ENCODE results near the gene SIL1.
A peak's percentile ranks its signal among the peaks of the same experiment; 100 is the strongest.

Gene SIL1

DNA sequence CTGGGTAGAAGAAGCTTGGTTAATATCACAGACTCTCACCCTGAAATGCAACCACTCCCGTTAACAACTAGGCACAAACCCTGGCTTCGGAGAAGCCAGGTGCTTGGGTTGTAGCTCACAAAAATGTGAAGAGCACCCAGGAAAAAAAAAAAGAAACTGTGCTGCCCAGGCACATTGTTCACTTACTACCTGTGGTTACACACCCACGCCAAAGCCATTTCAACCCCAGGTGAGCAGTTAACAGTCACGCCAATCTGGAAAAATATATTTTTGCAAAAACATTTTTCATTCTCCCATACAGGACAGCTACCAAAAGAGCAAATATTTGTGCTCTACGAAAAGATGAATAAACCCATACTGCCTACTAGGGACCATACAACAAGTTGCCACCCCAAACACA is 49.2 kb downstream of the SIL1 start:
- no peak for DNase-seq (ENCODE audit: low read depth)
- TF ChIP-seq, protein P1, sequence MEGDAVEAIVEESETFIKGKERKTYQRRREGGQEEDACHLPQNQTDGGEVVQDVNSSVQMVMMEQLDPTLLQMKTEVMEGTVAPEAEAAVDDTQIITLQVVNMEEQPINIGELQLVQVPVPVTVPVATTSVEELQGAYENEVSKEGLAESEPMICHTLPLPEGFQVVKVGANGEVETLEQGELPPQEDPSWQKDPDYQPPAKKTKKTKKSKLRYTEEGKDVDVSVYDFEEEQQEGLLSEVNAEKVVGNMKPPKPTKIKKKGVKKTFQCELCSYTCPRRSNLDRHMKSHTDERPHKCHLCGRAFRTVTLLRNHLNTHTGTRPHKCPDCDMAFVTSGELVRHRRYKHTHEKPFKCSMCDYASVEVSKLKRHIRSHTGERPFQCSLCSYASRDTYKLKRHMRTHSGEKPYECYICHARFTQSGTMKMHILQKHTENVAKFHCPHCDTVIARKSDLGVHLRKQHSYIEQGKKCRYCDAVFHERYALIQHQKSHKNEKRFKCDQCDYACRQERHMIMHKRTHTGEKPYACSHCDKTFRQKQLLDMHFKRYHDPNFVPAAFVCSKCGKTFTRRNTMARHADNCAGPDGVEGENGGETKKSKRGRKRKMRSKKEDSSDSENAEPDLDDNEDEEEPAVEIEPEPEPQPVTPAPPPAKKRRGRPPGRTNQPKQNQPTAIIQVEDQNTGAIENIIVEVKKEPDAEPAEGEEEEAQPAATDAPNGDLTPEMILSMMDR (conservative IDR thresholded peaks at IDR 0.05; ENCODE audit: low read depth, low read length), result no peak
- no peak overlapping the region for H3K4me3 ChIP-seq (ENCODE audit: low read depth, low read length)

DNA sequence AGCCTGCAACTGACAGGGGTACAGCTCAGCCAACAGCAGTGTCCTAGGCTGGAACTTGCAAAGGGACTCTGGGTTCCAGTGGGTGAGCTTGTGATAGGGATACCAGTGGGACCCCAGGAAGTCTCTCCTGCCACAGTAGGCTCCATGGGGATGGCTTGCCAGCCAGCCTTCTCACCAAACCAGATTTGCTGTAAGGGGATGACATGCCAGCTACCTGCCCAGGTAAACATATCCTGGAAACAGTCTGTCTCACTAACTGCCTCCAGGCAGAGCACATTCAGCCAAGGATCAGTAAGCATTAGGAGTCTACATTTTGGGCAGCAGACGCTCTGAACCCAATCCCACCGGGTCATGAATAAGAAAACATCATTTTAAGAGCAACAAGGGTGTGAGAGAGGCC is 49.9 kb downstream of the SIL1 start:
- no peak for DNase-seq (ENCODE audit: low read depth)
- TF ChIP-seq, protein P1 (conservative IDR thresholded peaks at IDR 0.05; ENCODE audit: low read depth, low read length), result no peak
- H3K4me3 ChIP-seq (ENCODE audit: low read depth, low read length), result no peak overlapping the region

DNA sequence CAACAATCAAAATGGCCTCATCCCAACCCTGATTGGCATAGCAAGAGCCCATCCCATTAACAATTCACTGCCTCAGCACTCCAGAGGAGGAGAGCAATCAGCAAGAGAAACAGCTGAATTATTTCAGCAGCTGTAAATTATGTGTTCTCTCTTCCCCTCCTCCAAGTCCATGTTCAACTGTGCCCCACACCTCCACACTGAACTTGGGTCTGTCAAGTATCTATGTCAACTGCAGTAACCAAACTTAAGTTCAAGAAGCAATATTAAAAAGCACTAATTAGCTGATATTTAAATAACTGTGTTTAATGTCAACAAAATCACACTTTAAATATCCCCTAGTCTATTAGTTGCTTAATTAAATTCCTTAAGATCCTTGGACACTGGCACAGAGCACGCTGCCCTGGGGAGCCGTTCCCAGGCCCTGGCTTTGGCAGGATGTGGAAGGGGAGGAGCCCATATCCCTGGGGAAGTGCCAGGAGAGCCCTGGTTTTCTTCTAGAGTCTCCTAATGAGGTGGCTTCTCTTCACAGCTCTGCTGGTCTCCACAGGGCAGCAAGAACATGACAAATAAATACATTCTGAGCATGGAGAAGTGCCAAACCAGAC is 50.6 kb downstream of the SIL1 start:
- peak; percentile 58 for DNase-seq (ENCODE audit: low read depth)
- TF ChIP-seq, protein P1 (conservative IDR thresholded peaks at IDR 0.05; ENCODE audit: low read depth, low read length), result no peak
- no peak overlapping the region for H3K4me3 ChIP-seq (ENCODE audit: low read depth, low read length)

DNA sequence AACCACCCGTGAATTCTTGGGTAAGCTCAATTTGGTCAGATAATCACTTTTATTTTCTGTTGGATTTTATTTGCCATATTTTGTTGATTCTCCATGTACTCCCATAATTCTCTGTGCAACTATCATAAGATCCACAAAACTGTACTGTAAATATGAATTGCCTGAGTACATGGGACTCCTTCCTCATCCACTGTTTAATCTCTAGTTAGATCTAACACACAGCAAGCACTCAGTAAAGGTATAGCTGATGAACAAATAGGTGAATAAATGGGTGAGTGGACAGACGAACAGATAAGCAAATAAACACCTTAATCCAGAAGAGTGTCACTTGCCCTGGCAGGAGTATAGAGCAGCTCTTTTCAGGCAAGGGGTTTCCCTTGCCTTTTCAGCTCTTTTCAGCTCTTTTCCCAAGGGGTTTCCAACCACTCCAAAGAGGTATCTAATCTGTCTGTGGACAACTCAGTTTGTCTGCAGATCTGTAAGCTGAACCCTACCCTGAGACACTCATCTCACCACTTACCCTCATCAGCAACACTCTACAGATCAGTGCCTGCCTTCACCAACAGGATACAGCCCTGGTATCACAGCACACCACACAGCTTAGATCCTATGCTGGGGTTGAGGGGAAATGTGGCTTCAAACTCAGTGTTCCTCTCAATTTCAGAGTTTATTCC is 51.2 kb downstream of the SIL1 start:
- DNase-seq (ENCODE audit: low read depth), result no peak
- TF ChIP-seq, protein P1 (conservative IDR thresholded peaks at IDR 0.05; ENCODE audit: low read depth, low read length), result no peak
- no peak overlapping the region for H3K4me3 ChIP-seq (ENCODE audit: low read depth, low read length)

DNA sequence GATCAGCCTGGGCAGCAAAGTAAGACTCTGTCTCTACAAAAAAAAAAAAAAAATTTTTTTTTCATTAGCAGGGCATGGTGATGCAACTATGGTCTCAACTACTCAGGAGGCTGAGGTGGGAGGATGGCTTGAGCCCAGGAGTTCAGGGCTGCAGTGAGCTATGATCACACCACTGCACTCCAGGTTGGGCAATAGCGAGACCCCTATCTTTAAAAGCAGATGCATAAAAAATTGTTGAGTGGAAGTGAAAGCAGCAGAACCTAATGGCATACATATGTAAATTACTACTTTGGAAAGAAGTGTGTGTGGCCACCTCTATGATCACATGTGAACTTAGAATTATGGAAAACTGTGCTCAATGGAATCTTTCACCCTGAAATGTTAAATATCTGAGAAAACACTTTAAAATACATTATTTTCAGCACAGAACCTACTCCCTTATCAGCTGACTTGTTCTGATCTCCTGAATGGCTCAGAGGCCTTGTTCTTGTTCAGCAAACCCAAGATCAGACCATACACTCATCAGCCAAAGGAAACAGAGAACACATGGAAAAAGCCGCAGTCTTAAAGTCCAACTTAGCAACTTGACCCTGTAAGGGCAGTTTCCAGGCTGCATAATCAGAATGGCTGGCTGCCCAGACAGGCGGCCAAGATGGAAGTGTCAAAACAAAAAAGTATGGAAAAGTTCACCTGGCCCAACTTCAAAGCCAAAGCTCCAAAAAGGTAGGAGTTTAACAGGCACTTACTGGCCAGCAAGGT is 56.5 kb downstream of the SIL1 start:
- peak; percentile 95 for DNase-seq (ENCODE audit: low read depth)
- TF ChIP-seq, protein P1 (conservative IDR thresholded peaks at IDR 0.05; ENCODE audit: low read depth, low read length), result no peak
- H3K4me3 ChIP-seq (ENCODE audit: low read depth, low read length), result no peak overlapping the region

DNA sequence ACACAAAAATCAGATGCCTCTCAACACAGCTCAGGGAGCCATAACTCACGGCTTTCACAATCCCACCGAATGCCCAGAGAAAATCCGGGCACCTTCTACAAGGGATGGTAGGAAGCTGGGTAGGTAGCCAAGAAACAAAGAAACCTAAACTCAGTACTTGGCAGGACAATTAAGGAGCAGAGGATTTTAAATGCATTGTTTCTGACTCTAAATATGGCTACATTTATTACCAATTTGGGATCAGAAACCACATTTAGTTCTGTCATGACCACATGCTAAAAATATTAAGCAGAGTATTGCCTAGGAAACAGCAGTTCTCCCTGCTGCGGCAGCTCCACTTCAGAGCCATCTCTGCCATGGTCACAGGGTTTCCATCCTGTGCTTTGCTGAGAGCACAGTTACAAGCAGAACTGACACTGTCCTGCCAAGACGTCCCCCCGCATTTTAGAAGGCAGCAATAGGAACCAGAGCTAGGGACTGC is 57.5 kb downstream of the SIL1 start:
- no peak overlapping the region for H3K4me3 ChIP-seq (ENCODE audit: low read depth, low read length)
- peak; percentile 52 for DNase-seq (ENCODE audit: low read depth)
- TF ChIP-seq, protein P1 (conservative IDR thresholded peaks at IDR 0.05; ENCODE audit: low read depth, low read length), result no peak

Data from choroid plexus epithelial cell (primary cell).